Rectal smooth muscle tissue (tissue), 1 donor: ENCODE measurements around the gene IRAK2.

ENCODE experiments used
- H3K27ac ChIP-seq: one replicate; pipeline ENCODE4 v1.7.0; 2013; ENCODE audit warnings: low read depth, low read length, inconsistent platforms
- H3K27me3 ChIP-seq: one replicate; pipeline ENCODE4 v1.7.0; 2013; ENCODE audit warnings: low read length; ENCODE audit not compliant: control insufficient read depth, insufficient read depth
- H3K36me3 ChIP-seq: one replicate; pipeline ENCODE4 v1.7.0; 2013; ENCODE audit warnings: low read length; ENCODE audit not compliant: control insufficient read depth, insufficient read depth
- H3K4me1 ChIP-seq: one replicate; pipeline ENCODE4 v1.7.0; 2013; ENCODE audit warnings: low read length; ENCODE audit not compliant: control insufficient read depth, insufficient read depth
- H3K4me3 ChIP-seq: one replicate; pipeline ENCODE4 v1.7.0; 2013; ENCODE audit warnings: low read length
- H3K9ac ChIP-seq: one replicate; pipeline ENCODE4 v1.7.0; 2013; ENCODE audit warnings: low read length

IRAK2 gene

DNA sequence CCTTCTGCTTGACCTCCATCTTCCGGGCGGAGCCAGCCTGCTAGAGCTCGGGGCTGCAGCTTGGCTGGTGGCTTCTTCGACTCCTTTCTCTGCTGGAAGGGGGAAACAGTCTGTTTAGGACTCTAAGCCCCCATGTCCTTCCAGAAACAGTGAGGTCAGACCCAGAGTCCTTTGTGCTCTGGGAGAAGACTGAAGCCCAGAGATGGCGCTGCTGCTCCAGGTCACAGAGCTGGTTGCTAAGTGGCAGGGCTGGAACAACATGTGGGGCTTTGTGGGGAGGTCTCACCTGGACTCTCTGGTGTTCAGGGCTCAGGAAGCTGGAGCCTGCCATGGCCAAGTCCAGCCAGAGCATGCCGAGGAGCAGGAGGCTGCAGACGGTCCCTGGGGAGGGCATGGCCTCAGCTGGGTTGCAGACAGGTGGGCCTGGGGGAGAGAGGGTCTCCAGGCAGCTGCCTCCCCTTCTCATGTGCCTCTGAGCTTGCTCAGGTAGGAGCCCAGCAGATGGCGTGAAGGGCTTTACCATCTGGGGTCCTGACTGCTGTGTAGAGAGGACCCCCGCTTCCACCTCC lies 125.2 kb downstream of the IRAK2 start:
- Histone ChIP-seq H3K4me1 (no peaks in the 10 kb centered on the region), H3K36me3 (peaks cover 13% of the 10 kb centered on the region), H3K9ac (no peak overlapping the region), H3K4me3 (no peak overlapping the region), H3K27me3 (no peaks in the 10 kb centered on the region), H3K27ac (no peak overlapping the region)

DNA sequence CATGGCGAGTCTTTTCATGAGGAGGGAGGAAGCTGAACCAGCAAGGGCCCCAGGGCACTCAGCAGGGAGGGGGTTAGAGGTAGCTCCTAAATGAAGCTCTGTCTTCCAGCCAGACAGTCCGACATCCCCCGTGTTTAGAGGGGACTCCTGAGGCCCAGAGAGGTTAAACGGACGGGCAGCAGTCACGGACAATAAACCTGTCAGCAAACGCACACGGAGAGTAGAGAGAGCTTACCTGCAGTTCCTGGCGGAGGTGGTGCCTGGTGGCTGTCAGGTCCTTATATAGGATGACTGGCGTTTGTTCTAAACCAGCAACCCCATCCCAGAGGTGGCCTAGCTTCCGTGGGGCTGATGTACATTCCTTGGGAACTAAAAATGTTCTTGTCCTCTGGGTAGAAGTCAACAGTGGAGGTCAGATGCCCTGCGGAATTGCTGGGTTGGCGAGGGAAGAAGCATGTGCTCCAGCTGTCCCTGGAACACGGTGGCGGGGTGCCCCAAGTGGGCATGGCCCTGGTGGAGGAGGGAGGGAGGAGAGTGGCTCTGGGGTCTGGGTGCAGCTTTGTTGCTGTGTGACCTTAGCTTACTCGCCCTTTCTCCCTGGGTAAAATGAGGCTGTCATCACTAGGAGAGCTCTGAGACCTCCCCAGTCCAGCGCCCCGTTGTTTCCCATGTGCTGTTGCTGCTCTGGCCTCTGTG lies 125.9 kb downstream of the IRAK2 start:
- Histone ChIP-seq H3K9ac (no peak overlapping the region), H3K4me3 (no peak overlapping the region), H3K4me1 (no peaks in the 10 kb centered on the region), H3K27me3 (no peaks in the 10 kb centered on the region), H3K27ac (no peak overlapping the region), H3K36me3 (peaks cover 13% of the 10 kb centered on the region)

DNA sequence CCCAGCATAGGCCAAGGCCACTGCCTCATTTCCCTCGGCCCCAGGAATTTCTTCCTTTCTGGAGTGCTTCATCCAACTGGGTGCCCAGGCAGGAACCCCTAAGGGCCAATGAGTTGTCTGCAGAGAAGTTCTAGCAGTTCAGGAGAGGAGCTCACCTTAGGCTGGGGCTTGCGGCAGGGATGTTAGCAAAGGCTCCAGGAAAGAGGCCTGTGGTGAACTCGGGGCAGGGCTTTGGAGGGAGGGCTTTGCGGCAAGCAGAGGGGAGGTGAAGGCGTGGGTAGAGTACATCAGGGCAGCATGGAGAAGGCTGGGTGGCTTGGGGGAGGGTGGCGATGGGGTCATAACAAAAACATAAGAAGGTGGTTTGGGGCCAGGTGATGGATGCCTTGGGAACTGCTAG lies 126.9 kb downstream of the IRAK2 start:
- Histone ChIP-seq H3K4me3 (no peak overlapping the region), H3K9ac (no peak overlapping the region), H3K27me3 (no peaks in the 10 kb centered on the region), H3K4me1 (no peaks in the 10 kb centered on the region), H3K27ac (no peak overlapping the region), H3K36me3 (peaks cover 13% of the 10 kb centered on the region)

DNA sequence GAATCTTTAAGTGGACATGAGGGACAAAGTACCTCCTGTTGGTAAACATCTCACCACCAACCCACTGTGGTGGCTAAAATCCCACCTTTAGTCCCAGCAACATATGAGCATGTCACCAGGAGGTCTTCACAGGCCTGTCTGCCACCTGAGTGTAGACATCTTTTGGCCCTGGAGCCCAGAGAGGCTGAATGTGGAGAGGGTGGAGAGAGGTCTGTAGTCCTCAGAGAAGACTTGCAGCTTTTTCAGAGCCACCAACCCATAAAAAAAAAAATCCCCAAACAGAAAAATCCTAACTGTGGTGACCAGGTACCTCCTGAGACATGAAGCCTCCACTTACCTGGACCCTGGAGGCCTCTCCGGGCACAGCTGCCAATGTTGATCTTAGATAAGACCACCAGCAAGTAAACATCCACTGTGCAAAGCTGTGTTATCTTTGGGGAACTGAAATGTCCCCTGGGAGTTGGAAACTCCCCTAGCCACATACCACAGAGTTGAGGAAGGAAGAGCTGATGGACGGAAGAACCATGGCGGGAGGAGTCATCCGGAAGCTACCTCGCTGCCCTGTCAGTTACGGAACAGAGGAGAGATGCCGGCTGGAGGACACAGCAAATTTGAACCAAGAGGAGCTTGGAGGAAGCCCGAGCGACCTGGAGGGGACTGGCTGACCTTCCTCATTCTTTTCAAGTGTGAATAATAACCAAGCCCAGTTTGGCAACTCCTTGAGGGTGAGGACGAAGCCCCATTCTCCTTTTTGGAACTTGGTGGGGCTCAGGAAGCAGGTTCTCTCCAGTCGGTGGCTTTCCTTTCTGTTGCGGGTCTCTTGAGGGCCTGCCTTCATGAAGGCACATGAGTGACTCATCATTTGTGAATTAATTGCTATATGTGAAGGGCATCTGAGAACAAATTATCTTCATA lies 128.0 kb downstream of the IRAK2 start, which contains the start of gene GHRL:
GHRL (minus strand) TSS at position 443 of the 915 bp plus-strand sequence. CDS start 2,767 bp downstream, outside the sequence.
- peaks cover 8% of the 10 kb centered on the region for H3K36me3 ChIP-seq
- no peak within 1 kb of the TSS for H3K27ac ChIP-seq

More for the DNA sequence above, 128.0 kb downstream of the IRAK2 start, which contains the start of gene GHRL:
- no peak within 1 kb of the TSS for H3K9ac ChIP-seq
- no peaks in the 10 kb centered on the region for H3K4me1 ChIP-seq
- no peaks in the 10 kb centered on the region for H3K27me3 ChIP-seq
- H3K4me3 ChIP-seq: no peak within 1 kb of the TSS
